OCI-LY7 (cell line): ENCODE data around the gene ISM2. TPM values are rescaled to one million over a fixed set of nuclear protein-coding genes. Genes with fewer than 3 reads are reported as not detected.
"Not testable (repeated sequence)": the region's sequence is repeated elsewhere in the genome, so short reads cannot be mapped to it uniquely, and the experiment has no call there.

Experiments used
- BruUV-seq: library from RNA; stranded (reverse); fragments of 400-500 nt; replicated peaks from 2 replicates; lab custom pipeline; 2021; lab: Mats Ljungman, UMichigan
- CTCF ChIA-PET: fragments of 300-600 bp; sonication (Branson Sonifier 250); formaldehyde crosslinking; loops from one replicate; lab custom pipeline; 2022; ENCODE audit warnings: antibody characterized with exemption; ENCODE audit not compliant: unreplicated experiment; lab: Charles Lee
- POLR2A ChIA-PET: fragments of 300-600 bp; sonication (Branson Sonifier 250); formaldehyde crosslinking; loops from one replicate; lab custom pipeline; 2022; ENCODE audit warnings: antibody characterized with exemption; lab: Charles Lee
- DNase-seq: peaks from one replicate; pipeline ENCODE4 v3.0.0-alpha.2; 2015; ENCODE audit warnings: low spot score
- H2AFZ ChIP-seq: fragments of 200-600 bp; sonication (generic), shearing (Covaris generic); 2 replicates; pipeline ENCODE4 v1.6.1; 2014; ENCODE audit warnings: mild to moderate bottlenecking, antibody characterized with exemption, low read length, moderate library complexity
- H3K27ac ChIP-seq: fragments of 200-600 bp; sonication (generic); 2 replicates; pipeline ENCODE4 v1.5.1; 2014; ENCODE audit warnings: mixed run types, low read depth, mild to moderate bottlenecking, moderate library complexity, low read length, inconsistent platforms; ENCODE audit not compliant: poor library complexity, severe bottlenecking
- H3K36me3 ChIP-seq: fragments of 200-600 bp; sonication (generic); 2 replicates; pipeline ENCODE4 v1.6.1; 2014; ENCODE audit warnings: mild to moderate bottlenecking, antibody characterized with exemption, low read length, moderate library complexity, mixed read lengths; ENCODE audit not compliant: insufficient read depth
- H3K4me1 ChIP-seq: fragments of 200-600 bp; sonication (generic); 2 replicates; pipeline ENCODE4 v1.5.1; 2014; ENCODE audit warnings: mild to moderate bottlenecking, low read length; ENCODE audit not compliant: insufficient read depth, poor library complexity, severe bottlenecking
- H3K4me2 ChIP-seq: fragments of 200-600 bp; sonication (generic); 2 replicates; pipeline ENCODE4 v1.6.1; 2014; ENCODE audit warnings: mild to moderate bottlenecking, low read length
- H3K4me3 ChIP-seq: fragments of 200-600 bp; sonication (generic); 2 replicates; pipeline ENCODE4 v1.5.1; 2014; ENCODE audit warnings: mild to moderate bottlenecking, low read depth, low read length; ENCODE audit not compliant: poor library complexity, severe bottlenecking
- H3K79me2 ChIP-seq: fragments of 200-600 bp; sonication (generic); 2 replicates; pipeline ENCODE4 v1.6.1; 2016; ENCODE audit warnings: low read depth, mild to moderate bottlenecking, low read length, moderate library complexity, mixed read lengths; ENCODE audit not compliant: insufficient read depth
- H3K9me2 ChIP-seq: fragments of 200-600 bp; sonication (generic); 2 replicates; pipeline ENCODE4 v1.6.1; 2016; ENCODE audit warnings: mild to moderate bottlenecking, low read length, mixed read lengths; ENCODE audit not compliant: insufficient read depth
- H3K9me3 ChIP-seq: fragments of 200-600 bp; sonication (generic); 2 replicates; pipeline ENCODE4 v1.6.1; 2014; ENCODE audit warnings: mild to moderate bottlenecking, mixed run types, low read length, mixed read lengths
- H4K20me1 ChIP-seq: fragments of 200-600 bp; sonication (generic); 2 replicates; pipeline ENCODE4 v1.6.1; 2014; ENCODE audit warnings: mild to moderate bottlenecking, antibody characterized with exemption, low read length, moderate library complexity, mixed read lengths; ENCODE audit not compliant: insufficient read depth
- CTCF ChIP-seq: fragments of 200-600 bp; sonication (generic); conservative IDR thresholded peaks from 2 replicates; pipeline ENCODE4 v1.5.1; 2014; ENCODE audit warnings: mild to moderate bottlenecking, antibody characterized with exemption, low read length, moderate library complexity, mixed read lengths
- EZH2phosphoT487 ChIP-seq: fragments of 200-600 bp; sonication (generic); IDR thresholded peaks from 2 replicates; pipeline ENCODE4 v1.6.1; 2018; ENCODE audit warnings: low read depth, borderline replicate concordance, mild to moderate bottlenecking, mixed run types, antibody characterized with exemption, low read length, moderate library complexity, mixed read lengths
- intact Hi-C: fragments of 100-400 bp; cut with micrococcal nuclease; formaldehyde crosslinking; loops from one replicate; pipeline ENCODE4 v1.10.0; 2022; ENCODE audit not compliant: unreplicated experiment
- total RNA-seq, 2 experiments: library from RNA; depleted of rRNA in 1 of 2; stranded (reverse); fragments of >200 nt in 1 of 2; shearing (Covaris generic) in 1 of 2; gene quantifications; 2 replicates each; pipeline ENCODE4 v1.2.3, GENCODE V29; 2014 to 2022

Gene ISM2
- total RNA-seq, 2 experiments from 2014 or later = not detected

GRCh38 chr14:77542421-77543239, 44.0 kb upstream of the ISM2 start:
- H3K4me2 ChIP-seq = peak overlapping the region; percentile 67
- H3K36me3 ChIP-seq = peaks cover 28% of the 10 kb centered on the region
- peak overlapping the region; percentile 63; the same call in 1 of the 2 replicates for H2AFZ ChIP-seq
- CTCF ChIA-PET = interaction anchor here (0.5 to 0.9 kb wide), 2 partner anchors 9 to 47 kb away, joined by 3 to 4 read pairs; no protein-coding TSS in a partner anchor
- peak overlapping the region; percentile 41 for H3K27ac ChIP-seq
- POLR2A ChIA-PET = interaction anchor here (0.6 to 1.9 kb wide), 7 partner anchors 10 to 218 kb away, joined by 3 to 8 read pairs (median 3); partner anchors contain the start of gene SNW1
- no peaks in the 10 kb centered on the region for H3K9me2 ChIP-seq
- peaks cover 22% of the 10 kb centered on the region for H3K4me1 ChIP-seq
- H3K79me2 ChIP-seq = no peaks in the 10 kb centered on the region
- DNase-seq = peak; percentile 33
- H3K9me3 ChIP-seq = no peaks in the 10 kb centered on the region
- TF ChIP-seq CTCF (no peak), EZH2phosphoT487 (no peak)
- no TSS peak for BruUV-seq
- intact Hi-C loops = no loop called here
- H3K4me3 ChIP-seq = peak overlapping the region; percentile 46
- H4K20me1 ChIP-seq = no peaks in the 10 kb centered on the region

- BruUV-seq = no TSS peak
- POLR2A ChIA-PET = interaction anchor here (0.6 to 1.6 kb wide), 7 partner anchors 12 to 314 kb away, joined by 3 to 7 read pairs (median 3); no protein-coding TSS in a partner anchor
- no peak for TF ChIP-seq CTCF
- TF ChIP-seq EZH2phosphoT487 = no peak
- Histone ChIP-seq H3K4me2 (peak overlapping the region; percentile 67), H3K4me1 (peaks cover 22% of the 10 kb centered on the region), H2AFZ (peak overlapping the region; percentile 63; the same call in 1 of the 2 replicates), H3K36me3 (peaks cover 23% of the 10 kb centered on the region; the same call in 1 of the 2 replicates), H3K9me2 (no peaks in the 10 kb centered on the region), H3K27ac (peak overlapping the region; percentile 41), H4K20me1 (no peaks in the 10 kb centered on the region), H3K4me3 (peak overlapping the region; percentile 46), H3K9me3 (no peaks in the 10 kb centered on the region), H3K79me2 (no peaks in the 10 kb centered on the region)
- intact Hi-C loops = no loop called here
- DNase-seq = peak; percentile 36
- CTCF ChIA-PET = interaction anchor here (0.9 kb wide), 1 partner anchor 10 kb away, joined by 3 read pairs; no protein-coding TSS in a partner anchor
These were observed 43.3 kb upstream of the ISM2 start for GRCh38 chr14:77541905-77542304.

GRCh38 chr14:77536951-77537350, 38.3 kb upstream of the ISM2 start:
- CTCF ChIA-PET, H3K79me2 ChIP-seq, H4K20me1 ChIP-seq: not testable (repeated sequence)

More at GRCh38 chr14:77536951-77537350, 38.3 kb upstream of the ISM2 start:
- H3K4me1 ChIP-seq, H3K4me3 ChIP-seq, intact Hi-C loops, DNase-seq, BruUV-seq, H3K27ac ChIP-seq, H3K4me2 ChIP-seq, H3K9me2 ChIP-seq, H3K9me3 ChIP-seq, H2AFZ ChIP-seq: not testable (repeated sequence)
- H3K36me3 ChIP-seq = peaks cover 32% of the 10 kb centered on the region
- POLR2A ChIA-PET = interaction anchor here (0.8 kb wide), 1 partner anchor 671 kb away, joined by 3 read pairs; no protein-coding TSS in a partner anchor
